Measurements from ENCODE around the gene PTPRN2.
"Not testable (repeated sequence)": the region's sequence is repeated elsewhere in the genome, so short reads cannot be mapped to it uniquely, and the experiment has no call there.

The PTPRN2 gene

GRCh38 chr7:157895098-157895497 lies 692.5 kb downstream of the PTPRN2 start:
- DNase-seq; H3K4me2 ChIP-seq (ENCODE audit: low read length); H2BK120ac ChIP-seq (ENCODE audit: low read depth, low read length); H3K4me1 ChIP-seq (ENCODE audit: control insufficient read depth, low read depth, low read length); H3K4me3 ChIP-seq (ENCODE audit: low read length); H4K8ac ChIP-seq (ENCODE audit: low read depth, low read length); H2BK15ac ChIP-seq (replicated peaks; ENCODE audit: low read depth); H2BK5ac ChIP-seq (ENCODE audit: low read length); H2AK5ac ChIP-seq (ENCODE audit: low read length); H3K23ac ChIP-seq (ENCODE audit: low read length); H4K5ac ChIP-seq (ENCODE audit: low read length); H3K18ac ChIP-seq (ENCODE audit: low read length); H3K36me3 ChIP-seq (ENCODE audit: control insufficient read depth, insufficient read depth, low read length); H3K79me1 ChIP-seq (ENCODE audit: low read length); H3K56ac ChIP-seq (ENCODE audit: low read length); H3K79me2 ChIP-seq (ENCODE audit: control insufficient read depth, insufficient read depth, low read length); H3K27ac ChIP-seq (ENCODE audit: low read depth, low read length); H3K27me3 ChIP-seq (ENCODE audit: insufficient read depth, low read length, poor library complexity); H3K4ac ChIP-seq (ENCODE audit: low read depth, low read length); H3K9ac ChIP-seq (ENCODE audit: low read length): not testable (repeated sequence)
- WGBS (ENCODE audit: extremely low coverage, insufficient coverage, low lambda C conversion rate), result no CpG with 5 or more reads among the region's 12 CpGs

GRCh38 chr7:157893535-157894044 lies 694.0 kb downstream of the PTPRN2 start:
- no peak for DNase-seq

GRCh38 chr7:157892751-157893523 lies 694.7 kb downstream of the PTPRN2 start:
- Histone ChIP-seq H3K27me3 (ENCODE audit: insufficient read depth, low read length, poor library complexity) (no peaks in the 10 kb centered on the region), H3K18ac (ENCODE audit: low read length) (no peak overlapping the region), H2BK15ac (replicated peaks; ENCODE audit: low read depth) (no peak overlapping the region), H3K27ac (ENCODE audit: low read depth, low read length) (no peak overlapping the region), H3K9ac (ENCODE audit: low read length) (no peak overlapping the region), H3K4ac (ENCODE audit: low read depth, low read length) (no peak overlapping the region), H2AK5ac (ENCODE audit: low read length) (no peak overlapping the region), H2BK5ac (ENCODE audit: low read length) (no peak overlapping the region), H3K56ac (ENCODE audit: low read length) (no peak overlapping the region), H3K79me1 (ENCODE audit: low read length) (no peaks in the 10 kb centered on the region), H3K4me3 (ENCODE audit: low read length) (no peak overlapping the region), H4K5ac (ENCODE audit: low read length) (no peak overlapping the region), H2BK120ac (ENCODE audit: low read depth, low read length) (no peak overlapping the region), H3K4me2 (ENCODE audit: low read length) (no peak overlapping the region), H3K79me2 (ENCODE audit: control insufficient read depth, insufficient read depth, low read length) (no peaks in the 10 kb centered on the region), H3K4me1 (ENCODE audit: control insufficient read depth, low read depth, low read length) (no peaks in the 10 kb centered on the region), H3K23ac (ENCODE audit: low read length) (no peak overlapping the region), H3K36me3 (ENCODE audit: control insufficient read depth, insufficient read depth, low read length) (no peaks in the 10 kb centered on the region), H4K8ac (ENCODE audit: low read depth, low read length) (no peak overlapping the region)
- no CpG with 5 or more reads among the region's 13 CpGs for WGBS (ENCODE audit: extremely low coverage, insufficient coverage, low lambda C conversion rate)
- no peak for DNase-seq

More at GRCh38 chr7:157893535-157894044, 694.0 kb downstream of the PTPRN2 start:
- WGBS (ENCODE audit: extremely low coverage, insufficient coverage, low lambda C conversion rate), result no CpG with 5 or more reads among the region's 15 CpGs
- no peak overlapping the region for H3K4me3 ChIP-seq (ENCODE audit: low read length)
- no peak overlapping the region for H3K27ac ChIP-seq (ENCODE audit: low read depth, low read length)
- H2BK120ac ChIP-seq (ENCODE audit: low read depth, low read length), result no peak overlapping the region
- no peak overlapping the region for H4K8ac ChIP-seq (ENCODE audit: low read depth, low read length)
- H3K4ac ChIP-seq (ENCODE audit: low read depth, low read length), result no peak overlapping the region
- no peak overlapping the region for H3K4me2 ChIP-seq (ENCODE audit: low read length)
- H3K79me2 ChIP-seq (ENCODE audit: control insufficient read depth, insufficient read depth, low read length), result no peaks in the 10 kb centered on the region
- H3K4me1 ChIP-seq (ENCODE audit: control insufficient read depth, low read depth, low read length), result no peaks in the 10 kb centered on the region
- H3K79me1 ChIP-seq (ENCODE audit: low read length), result no peaks in the 10 kb centered on the region
- H3K9ac ChIP-seq (ENCODE audit: low read length), result no peak overlapping the region
- no peak overlapping the region for H3K18ac ChIP-seq (ENCODE audit: low read length)
- H3K27me3 ChIP-seq (ENCODE audit: insufficient read depth, low read length, poor library complexity), result no peaks in the 10 kb centered on the region
- H4K5ac ChIP-seq (ENCODE audit: low read length), result no peak overlapping the region
- H3K56ac ChIP-seq (ENCODE audit: low read length), result no peak overlapping the region
- no peaks in the 10 kb centered on the region for H3K36me3 ChIP-seq (ENCODE audit: control insufficient read depth, insufficient read depth, low read length)
- H2AK5ac ChIP-seq (ENCODE audit: low read length), result no peak overlapping the region
- no peak overlapping the region for H2BK5ac ChIP-seq (ENCODE audit: low read length)
- H3K23ac ChIP-seq (ENCODE audit: low read length), result no peak overlapping the region
- H2BK15ac ChIP-seq (replicated peaks; ENCODE audit: low read depth), result no peak overlapping the region

GRCh38 chr7:157890921-157891401 lies 696.7 kb downstream of the PTPRN2 start:
- Histone ChIP-seq H4K8ac (ENCODE audit: low read depth, low read length) (no peak overlapping the region), H4K5ac (ENCODE audit: low read length) (no peak overlapping the region), H3K23ac (ENCODE audit: low read length) (no peak overlapping the region), H3K79me2 (ENCODE audit: control insufficient read depth, insufficient read depth, low read length) (no peaks in the 10 kb centered on the region), H2BK120ac (ENCODE audit: low read depth, low read length) (no peak overlapping the region), H3K27me3 (ENCODE audit: insufficient read depth, low read length, poor library complexity) (no peaks in the 10 kb centered on the region), H3K4me1 (ENCODE audit: control insufficient read depth, low read depth, low read length) (no peaks in the 10 kb centered on the region), H2BK15ac (replicated peaks; ENCODE audit: low read depth) (no peak overlapping the region), H3K18ac (ENCODE audit: low read length) (no peak overlapping the region), H3K56ac (ENCODE audit: low read length) (no peak overlapping the region), H3K36me3 (ENCODE audit: control insufficient read depth, insufficient read depth, low read length) (no peaks in the 10 kb centered on the region), H3K9ac (ENCODE audit: low read length) (no peak overlapping the region), H3K27ac (ENCODE audit: low read depth, low read length) (no peak overlapping the region), H3K4me3 (ENCODE audit: low read length) (no peak overlapping the region), H3K4me2 (ENCODE audit: low read length) (no peak overlapping the region), H3K4ac (ENCODE audit: low read depth, low read length) (no peak overlapping the region), H3K79me1 (ENCODE audit: low read length) (no peaks in the 10 kb centered on the region), H2BK5ac (ENCODE audit: low read length) (no peak overlapping the region), H2AK5ac (ENCODE audit: low read length) (no peak overlapping the region)
- WGBS (ENCODE audit: extremely low coverage, insufficient coverage, low lambda C conversion rate), result no CpG with 5 or more reads among the region's 9 CpGs
- no peak for DNase-seq

- Histone ChIP-seq H3K27me3 (ENCODE audit: insufficient read depth, low read length, poor library complexity) (no peaks in the 10 kb centered on the region), H2BK120ac (ENCODE audit: low read depth, low read length) (no peak overlapping the region), H3K27ac (ENCODE audit: low read depth, low read length) (no peak overlapping the region), H3K4ac (ENCODE audit: low read depth, low read length) (no peak overlapping the region), H4K8ac (ENCODE audit: low read depth, low read length) (no peak overlapping the region), H3K56ac (ENCODE audit: low read length) (no peak overlapping the region), H2AK5ac (ENCODE audit: low read length) (no peak overlapping the region), H3K23ac (ENCODE audit: low read length) (no peak overlapping the region), H3K79me2 (ENCODE audit: control insufficient read depth, insufficient read depth, low read length) (no peaks in the 10 kb centered on the region), H2BK15ac (replicated peaks; ENCODE audit: low read depth) (no peak overlapping the region), H3K4me3 (ENCODE audit: low read length) (no peak overlapping the region), H3K4me1 (ENCODE audit: control insufficient read depth, low read depth, low read length) (no peaks in the 10 kb centered on the region), H3K4me2 (ENCODE audit: low read length) (no peak overlapping the region), H3K9ac (ENCODE audit: low read length) (no peak overlapping the region), H2BK5ac (ENCODE audit: low read length) (no peak overlapping the region), H3K18ac (ENCODE audit: low read length) (no peak overlapping the region), H3K79me1 (ENCODE audit: low read length) (no peaks in the 10 kb centered on the region), H4K5ac (ENCODE audit: low read length) (no peak overlapping the region), H3K36me3 (ENCODE audit: control insufficient read depth, insufficient read depth, low read length) (no peaks in the 10 kb centered on the region)
- DNase-seq, result no peak
- WGBS (ENCODE audit: extremely low coverage, insufficient coverage, low lambda C conversion rate), result no CpG with 5 or more reads among the region's 6 CpGs
Observed at GRCh38 chr7:157889480-157889879, 698.1 kb downstream of the PTPRN2 start.
